ENCODE measurements around the gene HOMER3.
A peak's percentile ranks its signal among the peaks of the same experiment; 100 is the strongest.

HOMER3 gene

DNA sequence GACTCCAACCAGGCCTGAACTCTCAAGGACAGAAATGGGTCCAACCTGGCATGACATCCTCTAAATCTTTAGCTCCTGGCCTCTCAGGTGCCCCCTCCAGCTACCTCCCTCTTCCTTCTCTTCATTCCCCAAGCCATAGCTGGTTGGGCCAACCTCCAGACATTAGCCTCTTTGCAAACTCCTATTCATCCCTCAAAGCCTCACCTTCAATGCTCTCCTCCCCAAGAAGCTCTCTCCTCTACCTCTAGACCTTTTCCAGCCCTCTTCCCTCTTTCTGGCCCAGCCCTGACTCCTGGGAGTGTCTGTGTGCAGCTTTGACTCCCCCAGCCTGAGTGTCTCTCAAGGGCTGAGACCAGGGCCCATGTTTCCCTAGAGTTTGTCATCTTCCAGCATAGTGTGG lies 5.3 kb upstream of the HOMER3 start:
- TF ChIP-seq ZNF274 (IDR thresholded peaks at IDR 0.05; ENCODE audit: low read depth, low read length) = no peak
- H3K4me3 ChIP-seq (ENCODE audit: low read length) = no peak overlapping the region

DNA sequence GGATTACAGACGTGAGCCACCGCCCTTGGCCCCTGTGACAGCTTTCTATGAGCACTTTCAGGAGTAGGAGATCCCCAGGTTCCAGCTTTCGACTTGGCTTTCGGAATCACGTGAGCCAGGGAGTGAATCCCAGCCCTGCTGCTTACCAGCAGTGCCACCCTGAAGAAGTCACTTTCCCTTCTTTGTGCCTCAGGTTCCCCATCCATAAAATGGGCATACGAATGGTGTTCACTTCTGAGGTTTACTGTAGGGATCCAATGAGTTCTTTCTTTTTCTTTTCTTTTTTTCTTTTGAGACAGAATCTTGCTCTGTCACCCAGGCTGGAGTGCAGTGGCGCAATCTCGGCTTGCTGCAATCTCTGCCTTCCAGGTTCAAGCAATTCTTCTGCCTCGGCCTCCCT lies 4.3 kb upstream of the HOMER3 start:
- no peak for TF ChIP-seq ZNF274 (IDR thresholded peaks at IDR 0.05; ENCODE audit: low read depth, low read length)
- no peak overlapping the region for H3K4me3 ChIP-seq (ENCODE audit: low read length)

DNA sequence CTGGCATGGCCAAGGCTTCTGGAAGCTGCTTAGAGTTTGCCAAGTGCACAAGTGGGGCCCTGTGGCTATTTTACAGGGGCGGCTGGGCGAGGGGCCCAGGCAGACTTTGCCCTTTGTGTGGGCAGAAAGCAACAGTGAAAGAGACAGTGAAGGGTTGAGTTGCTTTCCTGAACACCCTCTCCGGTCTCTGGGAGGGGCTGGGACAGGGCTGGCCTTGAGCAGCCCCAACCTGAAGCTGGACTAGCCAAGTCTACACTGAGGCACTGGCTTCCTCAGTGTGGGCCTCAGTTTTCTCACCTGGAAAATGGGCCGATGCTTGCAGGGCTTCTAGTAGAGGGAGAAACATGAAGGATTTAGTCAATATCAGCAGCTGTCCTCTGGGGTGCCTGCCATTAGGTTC lies 2.4 kb upstream of the HOMER3 start:
- no peak for TF ChIP-seq ZNF274 (IDR thresholded peaks at IDR 0.05; ENCODE audit: low read depth, low read length)
- H3K4me3 ChIP-seq (ENCODE audit: low read length) = no peak overlapping the region

DNA sequence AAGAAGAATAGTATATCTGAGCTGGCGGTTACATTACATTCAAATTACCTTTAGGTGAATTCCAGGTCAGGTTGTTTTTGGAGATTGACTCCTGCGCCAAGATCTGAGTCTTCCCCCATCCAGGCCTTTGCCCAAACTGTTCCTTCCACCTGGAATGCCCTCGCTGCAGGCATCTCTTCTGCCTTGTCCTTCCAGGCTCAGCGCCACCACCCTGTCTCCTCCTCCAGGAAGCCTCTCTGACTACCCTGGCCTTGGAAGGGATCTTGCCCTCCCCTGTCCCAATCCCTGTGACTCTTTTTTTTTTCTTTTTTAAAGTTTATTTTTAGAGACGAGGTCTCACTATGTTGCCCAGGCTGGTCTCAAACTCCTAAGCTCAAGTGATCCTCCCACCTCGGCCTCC lies 1.7 kb upstream of the HOMER3 start:
- H3K4me3 ChIP-seq (ENCODE audit: low read length) = no peak overlapping the region
- TF ChIP-seq ZNF274 (IDR thresholded peaks at IDR 0.05; ENCODE audit: low read depth, low read length) = no peak

DNA sequence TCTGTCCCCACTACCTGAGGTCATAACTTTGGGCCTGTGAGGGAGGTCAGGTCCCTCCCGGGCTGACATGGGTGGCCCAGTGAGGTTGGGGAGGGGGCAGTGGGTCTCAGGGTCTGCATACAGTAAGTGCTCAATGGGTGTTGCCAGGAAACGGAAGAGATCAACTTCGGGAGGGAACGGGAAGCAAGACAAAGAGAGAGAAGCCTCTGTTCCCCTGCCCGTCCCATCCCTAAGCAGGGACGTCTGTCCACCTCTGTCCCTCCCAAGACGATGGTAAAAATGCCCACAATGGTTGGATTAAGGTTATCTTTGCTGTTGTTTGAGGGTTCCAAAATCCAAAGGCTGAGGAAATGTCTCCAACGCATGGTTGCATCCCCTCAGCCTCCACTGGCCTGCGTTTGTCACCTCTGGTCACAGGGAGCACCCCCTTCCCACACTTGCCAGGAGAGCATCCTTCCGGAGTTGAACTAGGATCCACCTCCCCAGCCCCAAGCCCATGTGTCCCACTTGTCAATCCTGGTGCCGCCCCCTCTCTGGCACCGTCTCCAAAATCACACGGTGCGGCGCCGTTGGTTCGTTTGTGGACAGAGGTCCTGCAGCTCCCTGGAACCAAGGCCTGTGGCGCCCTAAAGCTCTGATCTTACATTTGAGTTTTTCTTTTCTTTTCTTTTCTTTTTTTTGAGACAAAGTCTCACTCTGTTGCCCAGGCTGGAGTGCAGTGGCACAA lies 774 bp upstream of the HOMER3 start:
- no peak overlapping the region for H3K4me3 ChIP-seq (ENCODE audit: low read length)
- no peak for TF ChIP-seq ZNF274 (IDR thresholded peaks at IDR 0.05; ENCODE audit: low read depth, low read length)

DNA sequence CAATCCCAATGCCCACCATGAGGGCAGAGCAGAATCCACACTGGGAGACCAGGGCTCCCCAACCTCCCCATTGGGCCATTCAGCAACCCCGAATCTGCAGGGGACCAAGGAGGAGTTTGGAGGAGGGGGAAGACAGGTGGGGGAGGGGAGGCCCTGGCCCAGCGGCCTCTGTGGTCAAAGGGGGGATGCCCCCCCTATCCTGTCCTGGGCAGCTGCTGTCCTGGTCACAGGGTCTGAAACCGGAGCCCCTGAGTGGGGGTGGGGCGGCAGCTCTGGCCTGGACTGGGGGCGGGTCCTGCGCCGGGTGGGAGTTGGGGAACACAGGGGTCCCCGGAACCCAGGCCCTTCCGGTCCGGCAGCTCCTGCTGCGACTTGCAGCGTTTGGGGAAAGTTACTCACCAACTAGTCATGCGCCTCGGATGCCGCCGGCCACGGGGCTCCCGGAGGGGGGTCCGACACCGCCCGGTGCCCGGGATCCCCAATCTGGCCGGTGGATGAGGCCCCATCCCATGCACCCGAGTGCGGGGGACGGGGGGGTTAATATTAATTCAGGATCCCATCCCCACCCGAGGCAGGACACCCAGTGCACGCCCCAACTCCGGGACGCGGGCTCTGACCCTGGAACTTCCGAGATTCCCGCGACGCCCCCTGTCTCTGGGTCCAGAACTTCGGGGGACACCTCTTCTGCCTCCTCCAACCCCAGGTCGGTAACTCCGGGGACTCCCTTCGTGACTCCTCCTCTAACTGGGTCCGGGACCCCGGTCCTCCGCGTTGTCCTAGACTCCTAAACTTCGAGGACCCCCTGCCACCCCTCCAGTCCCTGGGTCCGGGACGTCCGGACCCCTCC lies 872 bp downstream of the HOMER3 start:
- TF ChIP-seq ZNF274 (IDR thresholded peaks at IDR 0.05; ENCODE audit: low read depth, low read length) = no peak
- peak overlapping the region; percentile 32; the same call in 1 of the 2 replicates for H3K4me3 ChIP-seq (ENCODE audit: low read length)

DNA sequence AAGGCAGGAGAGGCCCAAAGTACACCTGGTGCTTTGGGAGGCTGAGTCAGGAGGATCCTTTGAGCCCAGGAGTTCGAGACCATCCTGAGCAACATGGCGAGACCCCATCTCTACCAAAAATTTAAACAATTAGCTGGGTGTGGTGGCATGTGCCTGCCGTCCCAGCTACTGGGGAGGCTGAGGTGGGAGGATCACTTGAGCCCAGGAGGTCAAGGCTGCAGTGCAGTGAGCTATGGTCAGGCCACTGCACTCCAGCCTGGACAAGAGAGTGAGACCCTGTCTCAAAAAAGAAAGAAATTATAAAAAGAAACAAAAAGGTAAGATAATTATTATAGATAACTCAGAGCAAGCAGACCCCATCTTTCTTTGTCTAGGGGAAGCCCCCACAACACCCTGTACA lies 1.9 kb downstream of the HOMER3 start:
- TF ChIP-seq ZNF274 (IDR thresholded peaks at IDR 0.05; ENCODE audit: low read depth, low read length) = no peak
- H3K4me3 ChIP-seq (ENCODE audit: low read length) = no peak overlapping the region

DNA sequence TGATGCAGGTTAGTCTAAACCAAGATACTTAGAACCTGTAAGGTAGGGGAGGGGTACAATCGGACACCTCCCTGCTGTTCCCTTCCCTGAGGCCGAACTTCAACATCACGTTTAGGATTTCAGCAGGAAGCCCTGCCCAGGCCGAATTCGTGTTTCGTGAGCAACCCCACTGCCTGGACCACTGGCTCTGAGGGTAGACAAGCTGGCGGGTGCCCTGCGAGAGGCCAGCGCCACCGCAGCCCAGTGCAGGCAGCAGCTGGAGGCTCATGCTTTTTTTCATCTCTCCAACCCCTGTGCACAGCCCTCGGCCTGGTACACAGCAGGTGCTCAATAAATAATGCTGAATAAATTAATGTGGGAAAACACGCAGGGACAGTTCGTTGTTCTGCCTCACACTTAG lies 7.7 kb downstream of the HOMER3 start:
- TF ChIP-seq ZNF274 (IDR thresholded peaks at IDR 0.05; ENCODE audit: low read depth, low read length) = no peak
- H3K4me3 ChIP-seq (ENCODE audit: low read length) = no peak overlapping the region

DNA sequence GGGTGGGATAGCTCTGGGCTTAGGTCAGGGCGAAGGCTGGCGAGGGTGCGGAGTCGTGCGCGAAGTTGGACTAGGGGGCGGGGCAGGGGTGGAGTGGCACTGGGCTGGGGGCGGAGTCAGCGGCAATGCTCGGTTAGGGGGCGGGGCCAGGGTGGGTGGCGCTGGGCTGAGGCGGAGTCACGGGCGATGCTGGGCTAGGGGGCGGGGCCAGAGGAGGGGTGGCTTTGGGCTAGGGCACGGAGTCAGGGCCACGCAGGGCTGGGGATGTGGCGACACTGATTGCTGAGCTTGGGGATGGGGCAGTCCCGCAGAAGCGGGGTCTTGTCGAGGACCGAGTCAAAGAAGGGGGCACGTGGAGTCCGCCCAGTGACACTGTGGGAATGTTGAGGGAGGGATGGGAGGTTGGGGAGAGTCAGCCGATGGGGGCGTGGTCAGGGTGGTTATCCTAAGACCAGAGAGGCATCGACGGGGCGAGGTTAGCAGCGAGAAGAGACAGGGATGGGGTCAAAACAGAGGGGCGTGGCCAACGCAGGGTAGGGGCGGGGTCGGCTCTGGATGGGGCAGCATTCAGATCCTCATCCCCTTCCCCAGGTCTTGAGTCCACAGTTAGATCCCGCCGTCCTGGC lies 8.7 kb downstream of the HOMER3 start:
- TF ChIP-seq ZNF274 (IDR thresholded peaks at IDR 0.05; ENCODE audit: low read depth, low read length) = no peak
- H3K4me3 ChIP-seq (ENCODE audit: low read length) = peak overlapping the region; percentile 32; the same call in 1 of the 2 replicates

DNA sequence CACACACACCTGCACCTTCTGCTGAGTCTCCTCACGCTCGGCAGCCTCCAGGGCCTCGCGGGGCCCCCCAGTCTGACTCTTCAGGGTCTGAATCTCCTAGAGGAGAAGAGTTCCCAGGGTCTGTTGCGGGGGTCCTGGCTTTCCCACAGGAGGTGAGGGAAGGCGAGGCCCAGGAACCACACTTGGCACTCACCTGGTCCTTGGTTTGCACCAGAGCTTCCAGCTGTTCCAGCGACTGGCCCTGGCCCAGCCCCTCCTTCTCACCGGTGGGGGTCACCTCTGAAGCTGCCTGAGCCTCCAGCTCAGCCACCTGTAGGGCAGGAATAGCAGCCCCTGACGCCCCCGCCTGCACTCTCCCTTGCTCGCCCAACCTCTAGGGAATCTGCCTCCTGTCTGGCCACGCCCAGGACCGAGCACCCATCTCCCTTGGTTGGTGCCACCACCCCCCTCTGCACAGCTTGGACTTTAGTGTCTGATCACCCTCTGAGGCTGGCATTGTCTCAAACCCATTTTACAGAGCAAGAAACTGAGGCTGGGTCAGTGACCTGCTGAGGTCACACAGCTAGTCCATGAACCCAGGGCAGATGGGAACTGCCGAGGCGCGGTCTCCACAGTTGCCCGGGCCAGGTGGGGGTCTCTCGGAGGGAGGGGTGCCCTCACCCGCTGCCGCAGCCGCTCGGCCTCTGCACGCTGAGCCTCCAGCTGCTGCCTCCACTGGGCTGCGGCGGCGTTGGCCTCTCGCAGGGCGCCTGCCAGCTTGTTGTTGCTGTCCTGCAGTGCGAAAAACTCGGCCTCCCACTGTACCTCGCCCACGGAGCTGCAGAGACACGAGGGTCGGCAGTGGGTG lies 9.5 kb downstream of the HOMER3 start:
- H3K4me3 ChIP-seq (ENCODE audit: low read length) = no peak overlapping the region
- TF ChIP-seq ZNF274 (IDR thresholded peaks at IDR 0.05; ENCODE audit: low read depth, low read length) = no peak

DNA sequence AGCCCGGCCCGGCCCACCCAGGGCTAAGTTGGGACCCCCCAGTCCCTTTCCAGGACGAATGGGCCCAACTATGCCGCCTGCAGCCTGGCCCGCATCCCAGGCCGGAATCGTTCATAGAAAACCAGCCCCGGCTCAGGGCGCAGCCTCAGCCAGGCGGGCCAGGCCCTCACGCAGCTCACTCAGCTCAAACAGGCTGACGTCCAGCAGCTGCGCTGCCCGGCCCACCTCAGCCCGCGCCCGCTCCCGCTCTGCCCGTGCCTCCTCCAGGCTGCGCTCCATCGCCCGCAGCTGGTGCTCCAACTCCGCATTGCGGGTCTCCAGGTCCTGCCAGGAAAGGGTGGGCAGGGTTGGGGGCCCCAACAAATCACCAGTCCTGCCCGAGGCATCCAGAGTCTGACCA lies 11.7 kb downstream of the HOMER3 start:
- no peak overlapping the region for H3K4me3 ChIP-seq (ENCODE audit: low read length)
- TF ChIP-seq ZNF274 (IDR thresholded peaks at IDR 0.05; ENCODE audit: low read depth, low read length) = no peak

DNA sequence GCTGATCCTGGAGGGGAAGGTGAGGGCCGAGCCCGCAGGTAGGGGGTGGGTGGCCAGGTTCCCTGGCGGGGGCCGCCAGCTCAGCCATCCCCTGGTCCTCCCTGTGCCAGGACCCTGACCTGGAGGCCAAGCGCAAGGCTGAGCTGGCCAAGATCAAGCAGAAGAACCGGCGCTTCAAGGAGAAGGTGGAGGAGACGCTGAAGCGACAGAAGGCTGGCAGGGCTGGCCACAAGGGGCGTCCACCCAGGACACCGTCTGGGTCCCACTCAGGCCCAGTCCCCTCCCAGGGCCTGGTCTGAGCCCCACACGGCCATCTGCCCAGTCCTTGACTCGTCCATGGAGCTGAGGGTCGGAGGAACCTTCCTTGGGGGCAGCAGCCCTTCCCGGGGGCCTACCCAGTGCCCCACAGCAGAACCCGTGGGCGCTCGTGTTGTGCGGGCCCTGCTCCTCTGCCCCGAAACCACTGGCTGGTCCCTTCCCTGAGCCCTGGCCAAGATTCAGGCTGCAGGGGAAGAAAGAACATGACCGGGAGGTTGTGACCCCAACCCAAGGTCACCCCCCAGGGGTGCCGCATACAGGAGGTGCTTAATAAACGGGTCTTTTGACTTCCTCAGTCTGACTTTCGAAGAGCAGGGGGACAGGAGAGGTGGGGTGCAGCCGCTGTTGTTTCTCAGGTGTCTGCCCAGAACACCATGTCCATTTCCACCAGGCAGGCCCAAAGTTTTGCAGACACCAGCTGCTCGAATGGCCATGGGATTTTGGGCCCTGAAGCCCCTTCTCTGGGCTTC lies 12.8 kb downstream of the HOMER3 start:
- no peak for TF ChIP-seq ZNF274 (IDR thresholded peaks at IDR 0.05; ENCODE audit: low read depth, low read length)
- no peak overlapping the region for H3K4me3 ChIP-seq (ENCODE audit: low read length)

DNA sequence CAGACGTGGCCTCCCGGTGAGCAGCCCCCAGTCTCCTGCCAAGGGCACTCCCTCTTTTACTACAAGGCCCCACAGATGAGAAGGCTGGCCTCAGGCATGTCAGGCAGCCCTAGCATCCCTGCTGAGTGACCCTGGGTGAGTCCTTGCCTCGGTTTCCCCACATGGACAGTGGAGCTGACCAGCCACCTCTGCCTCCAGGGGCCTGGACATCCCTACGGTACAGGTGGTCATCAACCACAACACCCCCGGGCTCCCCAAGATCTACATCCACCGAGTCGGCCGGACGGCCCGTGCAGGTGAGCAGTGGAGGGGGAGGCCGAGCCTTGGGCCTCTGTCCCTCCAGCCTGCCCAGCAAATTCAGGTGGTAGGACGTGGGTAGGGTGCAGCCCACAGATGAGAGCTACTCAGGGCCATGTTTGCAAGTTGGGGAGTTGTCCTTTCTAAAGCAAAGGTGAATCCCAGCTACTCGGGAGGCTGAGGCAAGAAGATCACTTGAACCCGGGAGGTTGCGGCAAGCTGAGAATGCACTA lies 16.3 kb downstream of the HOMER3 start:
- H3K4me3 ChIP-seq (ENCODE audit: low read length) = no peak overlapping the region
- no peak for TF ChIP-seq ZNF274 (IDR thresholded peaks at IDR 0.05; ENCODE audit: low read depth, low read length)
